Measurements from ENCODE around the gene CD3G. TPM values are rescaled to one million over a fixed set of nuclear protein-coding genes. Genes with fewer than 3 reads are reported as not detected.
"Not testable (repeated sequence)": the region's sequence is repeated elsewhere in the genome, so short reads cannot be mapped to it uniquely, and the experiment has no call there.

The CD3G gene
- total RNA-seq, 1 experiment from 2014 or later: 0.15 TPM

DNA sequence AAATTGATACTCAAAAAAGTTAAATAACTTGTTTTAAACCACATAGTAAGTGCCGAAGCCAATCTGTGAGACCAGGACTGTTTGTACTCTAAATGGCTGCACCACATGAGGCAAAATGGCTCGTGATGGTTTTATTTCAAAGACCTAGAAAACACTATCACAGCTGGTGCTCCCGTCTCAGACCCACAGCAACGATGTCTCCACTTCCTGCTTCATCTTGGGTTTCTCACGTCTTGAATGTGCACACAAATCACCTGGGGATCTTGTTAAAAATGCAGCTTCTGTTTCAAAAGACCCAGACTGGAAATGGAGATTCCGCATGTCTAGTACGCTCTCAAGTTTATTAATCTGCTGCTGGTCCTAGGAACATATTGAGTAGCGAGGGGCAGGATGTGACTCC, 38.4 kb upstream of the CD3G start:
- TF ChIP-seq TCF7L2 (IDR thresholded peaks at IDR 0.05; ENCODE audit: low read depth, low read length) (no peak), POLR2AphosphoS5 (IDR thresholded peaks at IDR 0.05; ENCODE audit: low read depth, low read length) (no peak), SIN3A (IDR thresholded peaks at IDR 0.05; ENCODE audit: borderline replicate concordance, insufficient read depth, low read depth, low read length) (no peak)
- TF ChIP-seq, protein P1, sequence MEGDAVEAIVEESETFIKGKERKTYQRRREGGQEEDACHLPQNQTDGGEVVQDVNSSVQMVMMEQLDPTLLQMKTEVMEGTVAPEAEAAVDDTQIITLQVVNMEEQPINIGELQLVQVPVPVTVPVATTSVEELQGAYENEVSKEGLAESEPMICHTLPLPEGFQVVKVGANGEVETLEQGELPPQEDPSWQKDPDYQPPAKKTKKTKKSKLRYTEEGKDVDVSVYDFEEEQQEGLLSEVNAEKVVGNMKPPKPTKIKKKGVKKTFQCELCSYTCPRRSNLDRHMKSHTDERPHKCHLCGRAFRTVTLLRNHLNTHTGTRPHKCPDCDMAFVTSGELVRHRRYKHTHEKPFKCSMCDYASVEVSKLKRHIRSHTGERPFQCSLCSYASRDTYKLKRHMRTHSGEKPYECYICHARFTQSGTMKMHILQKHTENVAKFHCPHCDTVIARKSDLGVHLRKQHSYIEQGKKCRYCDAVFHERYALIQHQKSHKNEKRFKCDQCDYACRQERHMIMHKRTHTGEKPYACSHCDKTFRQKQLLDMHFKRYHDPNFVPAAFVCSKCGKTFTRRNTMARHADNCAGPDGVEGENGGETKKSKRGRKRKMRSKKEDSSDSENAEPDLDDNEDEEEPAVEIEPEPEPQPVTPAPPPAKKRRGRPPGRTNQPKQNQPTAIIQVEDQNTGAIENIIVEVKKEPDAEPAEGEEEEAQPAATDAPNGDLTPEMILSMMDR (IDR thresholded peaks at IDR 0.05): no peak
- TF ChIP-seq, protein P2, sequence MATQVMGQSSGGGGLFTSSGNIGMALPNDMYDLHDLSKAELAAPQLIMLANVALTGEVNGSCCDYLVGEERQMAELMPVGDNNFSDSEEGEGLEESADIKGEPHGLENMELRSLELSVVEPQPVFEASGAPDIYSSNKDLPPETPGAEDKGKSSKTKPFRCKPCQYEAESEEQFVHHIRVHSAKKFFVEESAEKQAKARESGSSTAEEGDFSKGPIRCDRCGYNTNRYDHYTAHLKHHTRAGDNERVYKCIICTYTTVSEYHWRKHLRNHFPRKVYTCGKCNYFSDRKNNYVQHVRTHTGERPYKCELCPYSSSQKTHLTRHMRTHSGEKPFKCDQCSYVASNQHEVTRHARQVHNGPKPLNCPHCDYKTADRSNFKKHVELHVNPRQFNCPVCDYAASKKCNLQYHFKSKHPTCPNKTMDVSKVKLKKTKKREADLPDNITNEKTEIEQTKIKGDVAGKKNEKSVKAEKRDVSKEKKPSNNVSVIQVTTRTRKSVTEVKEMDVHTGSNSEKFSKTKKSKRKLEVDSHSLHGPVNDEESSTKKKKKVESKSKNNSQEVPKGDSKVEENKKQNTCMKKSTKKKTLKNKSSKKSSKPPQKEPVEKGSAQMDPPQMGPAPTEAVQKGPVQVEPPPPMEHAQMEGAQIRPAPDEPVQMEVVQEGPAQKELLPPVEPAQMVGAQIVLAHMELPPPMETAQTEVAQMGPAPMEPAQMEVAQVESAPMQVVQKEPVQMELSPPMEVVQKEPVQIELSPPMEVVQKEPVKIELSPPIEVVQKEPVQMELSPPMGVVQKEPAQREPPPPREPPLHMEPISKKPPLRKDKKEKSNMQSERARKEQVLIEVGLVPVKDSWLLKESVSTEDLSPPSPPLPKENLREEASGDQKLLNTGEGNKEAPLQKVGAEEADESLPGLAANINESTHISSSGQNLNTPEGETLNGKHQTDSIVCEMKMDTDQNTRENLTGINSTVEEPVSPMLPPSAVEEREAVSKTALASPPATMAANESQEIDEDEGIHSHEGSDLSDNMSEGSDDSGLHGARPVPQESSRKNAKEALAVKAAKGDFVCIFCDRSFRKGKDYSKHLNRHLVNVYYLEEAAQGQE (IDR thresholded peaks at IDR 0.05; ENCODE audit: insufficient read depth in 1 of 2, low read depth in 2 of 2, low read length in 1 of 2): no peak
- intact Hi-C loops (cut with micrococcal nuclease; ENCODE audit: unreplicated experiment): no loop called here
- H3K36me3 ChIP-seq (ENCODE audit: control insufficient read depth, insufficient read depth, low read length): no peaks in the 10 kb centered on the region
- H3K9me3 ChIP-seq (ENCODE audit: control insufficient read depth, insufficient read depth, low read depth, low read length): no peaks in the 10 kb centered on the region
- no TSS peak for BruUV-seq (replicated peaks)
- no peak overlapping the region for H3K27ac ChIP-seq (ENCODE audit: low read length)
- no peak for ATAC-seq
- CTCF ChIA-PET: no interaction called here
- H3K27me3 ChIP-seq (ENCODE audit: control insufficient read depth, insufficient read depth, low read length): peaks cover 12% of the 10 kb centered on the region
- POLR2A ChIA-PET: no interaction called here
- no peak overlapping the region for H3K4me3 ChIP-seq (ENCODE audit: low read depth in 2 of 2, low read length in 2 of 2)
- in situ Hi-C loops (cut with HindIII; ENCODE audit: low pct_unique_long_range_greater_than_20kb, low sequenced_read_pairs): no loop called here
- DNase-seq (ENCODE audit: low read depth, low spot score): no peak
- no peaks in the 10 kb centered on the region for H3K4me1 ChIP-seq (ENCODE audit: control insufficient read depth, insufficient read depth, low read length)

DNA sequence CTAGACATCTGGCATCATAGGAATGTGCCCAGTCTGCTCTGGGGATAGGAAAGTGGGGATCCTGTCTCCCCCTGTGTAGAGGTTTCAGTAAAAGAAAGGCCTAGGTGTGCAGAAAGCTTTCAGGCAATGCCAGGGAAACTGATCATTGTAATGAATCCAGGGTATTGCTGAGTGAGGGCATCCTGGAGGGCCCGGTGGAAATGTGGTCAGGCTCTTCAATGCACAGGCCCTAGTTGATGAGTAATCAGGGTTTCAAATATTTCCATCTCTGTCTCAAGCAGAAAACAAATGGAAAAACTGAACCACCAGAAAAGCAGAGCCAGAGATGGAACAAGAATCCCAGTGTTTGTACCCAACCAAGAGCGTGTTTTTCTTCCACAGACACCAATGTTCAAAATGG, 37.6 kb upstream of the CD3G start:
- intact Hi-C loops (cut with micrococcal nuclease; ENCODE audit: unreplicated experiment) (no loop called here), in situ Hi-C loops (cut with HindIII; ENCODE audit: low pct_unique_long_range_greater_than_20kb, low sequenced_read_pairs) (no loop called here)
- no peak overlapping the region for H3K4me3 ChIP-seq (ENCODE audit: low read depth in 2 of 2, low read length in 2 of 2)
- TF ChIP-seq, protein P1 (IDR thresholded peaks at IDR 0.05): no peak
- peaks cover 15% of the 10 kb centered on the region for H3K27me3 ChIP-seq (ENCODE audit: control insufficient read depth, insufficient read depth, low read length)
- BruUV-seq (replicated peaks): no TSS peak
- H3K9me3 ChIP-seq (ENCODE audit: control insufficient read depth, insufficient read depth, low read depth, low read length): no peaks in the 10 kb centered on the region
- CTCF ChIA-PET: no interaction called here
- no peak overlapping the region for H3K27ac ChIP-seq (ENCODE audit: low read length)
- H3K36me3 ChIP-seq (ENCODE audit: control insufficient read depth, insufficient read depth, low read length): no peaks in the 10 kb centered on the region
- POLR2A ChIA-PET: no interaction called here
- no peaks in the 10 kb centered on the region for H3K4me1 ChIP-seq (ENCODE audit: control insufficient read depth, insufficient read depth, low read length)
- ATAC-seq: no peak
- no peak for DNase-seq (ENCODE audit: low read depth, low spot score)

DNA sequence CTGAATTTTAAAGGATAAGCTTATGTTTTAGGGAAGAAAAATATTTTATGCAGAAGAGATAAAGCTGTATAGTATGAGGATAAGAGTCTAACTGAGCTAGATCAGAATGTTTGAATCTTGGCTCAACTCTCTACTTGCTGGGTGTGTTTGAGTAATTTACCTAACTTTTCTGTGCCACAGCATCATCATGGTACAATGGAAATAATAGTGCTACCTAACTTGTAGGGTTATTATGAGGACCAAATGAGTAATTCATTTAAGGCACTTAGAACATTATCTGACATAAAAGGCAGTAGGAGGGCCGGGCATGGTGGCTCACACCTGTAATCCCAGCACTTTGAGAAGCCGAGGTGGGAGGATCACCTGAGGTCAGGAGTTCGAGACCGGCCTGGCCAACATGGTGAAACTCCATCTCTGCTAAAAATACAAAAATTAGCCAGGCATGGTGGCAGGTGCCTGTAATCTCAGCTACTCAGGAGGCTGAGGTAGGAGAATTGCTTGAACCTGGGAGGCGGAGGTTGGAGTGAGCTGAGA, 35.1 kb upstream of the CD3G start:
- in situ Hi-C loops (cut with HindIII; ENCODE audit: low pct_unique_long_range_greater_than_20kb, low sequenced_read_pairs); CTCF ChIA-PET; H3K4me3 ChIP-seq (ENCODE audit: low read depth in 2 of 2, low read length in 2 of 2); POLR2A ChIA-PET; H3K36me3 ChIP-seq (ENCODE audit: control insufficient read depth, insufficient read depth, low read length); H3K9me3 ChIP-seq (ENCODE audit: control insufficient read depth, insufficient read depth, low read depth, low read length); intact Hi-C loops (cut with micrococcal nuclease; ENCODE audit: unreplicated experiment); DNase-seq (ENCODE audit: low read depth, low spot score); H3K27ac ChIP-seq (ENCODE audit: low read length); BruUV-seq (replicated peaks); ATAC-seq; H3K4me1 ChIP-seq (ENCODE audit: control insufficient read depth, insufficient read depth, low read length): not testable (repeated sequence)
- peaks cover 20% of the 10 kb centered on the region for H3K27me3 ChIP-seq (ENCODE audit: control insufficient read depth, insufficient read depth, low read length)
